Right renal pelvis (tissue), 4 donors: Measurements from ENCODE around the gene SPDYA. TPM values are rescaled to one million over a fixed set of nuclear protein-coding genes. Genes with fewer than 3 reads are reported as not detected.
A peak's percentile ranks its signal among the peaks of the same experiment; 100 is the strongest.
"Not testable (repeated sequence)": the region's sequence is repeated elsewhere in the genome, so short reads cannot be mapped to it uniquely, and the experiment has no call there.

Source experiments
- DNase-seq, 4 donors: peaks; one replicate each; pipeline ENCODE4 v3.0.0-alpha.2; 2013; ENCODE audit warnings: low read depth in 4 of 4, low spot score in 3 of 4, missing footprints in 1 of 4
- polyA plus RNA-seq, 4 donors: library from polyadenylated mRNA; unstranded; fragments of 120-200 nt; gene quantifications; one replicate each; pipeline ENCODE4 v1.2.1, GENCODE V29; 2013; ENCODE audit not compliant: insufficient read length in 4 of 4

SPDYA gene
- polyA plus RNA-seq: 1 to 10 TPM; 1.7 to 2.9 (median 2.0) TPM

- DNase-seq: peak; percentile 27 to 38 (median 32)
Observed at GRCh38 chr2:28810384-28811285, at the start of gene SPDYA. Gene SPDYA, plus strand, starts transcription at chr2:28810834. Its CDS starts 5,181 bp downstream, at chr2:28816015.

GRCh38 chr2:28761420-28761819 is 49.2 kb upstream of the SPDYA start:
- DNase-seq: no peak

GRCh38 chr2:28764909-28765711 is 45.5 kb upstream of the SPDYA start:
- DNase-seq: no peak

- no peak for DNase-seq
Observed at GRCh38 chr2:28766070-28766469, 44.6 kb upstream of the SPDYA start.

GRCh38 chr2:28767337-28767736 is 43.3 kb upstream of the SPDYA start:
- DNase-seq: no peak

GRCh38 chr2:28768422-28768821 is 42.2 kb upstream of the SPDYA start:
- DNase-seq: no peak

- no peak for DNase-seq
Observed at GRCh38 chr2:28768952-28769351, 41.7 kb upstream of the SPDYA start.

GRCh38 chr2:28772351-28772750 is 38.3 kb upstream of the SPDYA start:
- no peak for DNase-seq

- DNase-seq: no peak
Observed at GRCh38 chr2:28776471-28776870, 34.2 kb upstream of the SPDYA start.

- no peak for DNase-seq
Observed at GRCh38 chr2:28778392-28778791, 32.2 kb upstream of the SPDYA start.

GRCh38 chr2:28779001-28779400 is 31.6 kb upstream of the SPDYA start:
- no peak for DNase-seq

GRCh38 chr2:28780496-28780895 is 30.1 kb upstream of the SPDYA start:
- DNase-seq: no peak

GRCh38 chr2:28782423-28782822 is 28.2 kb upstream of the SPDYA start:
- no peak for DNase-seq

- DNase-seq: not testable (repeated sequence)
Observed at GRCh38 chr2:28784570-28784969, 26.1 kb upstream of the SPDYA start.

- no peak for DNase-seq
Observed at GRCh38 chr2:28796620-28797019, 14.0 kb upstream of the SPDYA start.

GRCh38 chr2:28801726-28802125 is 8.9 kb upstream of the SPDYA start:
- DNase-seq: no peak

GRCh38 chr2:28802975-28803429 is 7.6 kb upstream of the SPDYA start:
- no peak for DNase-seq

- DNase-seq: no peak
Observed at GRCh38 chr2:28809927-28810326, 707 bp upstream of the SPDYA start.

- no peak for DNase-seq
Observed at GRCh38 chr2:28818053-28818452, 7.4 kb downstream of the SPDYA start.

- peak in 2 of 4 donors; percentile 32 to 39 for DNase-seq
Observed at GRCh38 chr2:28821295-28821958, 10.8 kb downstream of the SPDYA start.

- no peak for DNase-seq
Observed at GRCh38 chr2:28822036-28822435, 11.4 kb downstream of the SPDYA start.
